Measurements from ENCODE around the gene EVI5. TPM values are rescaled to one million over a fixed set of nuclear protein-coding genes. Genes with fewer than 3 reads are reported as not detected.

The EVI5 gene
- total RNA-seq, 1 experiment from 2014 or later, result 11.4 TPM

GRCh38 chr1:92583821-92584760 is 200.8 kb downstream of the EVI5 start:
- CTCF ChIA-PET, result no interaction called here
- Mint-ChIP-seq H3K27me3 (ENCODE audit: low read depth) (no peaks in the 10 kb centered on the region), H3K9me3 (peaks cover 10% of the 10 kb centered on the region), H3K4me1 (no peaks in the 10 kb centered on the region), H3K36me3 (peaks cover 11% of the 10 kb centered on the region), H3K27ac (no peak overlapping the region), H3K4me3 (no peak overlapping the region)
- POLR2A ChIA-PET, result no interaction called here
- DNase-seq (ENCODE audit: low spot score) (no peak), ATAC-seq (no peak)
- TF ChIP-seq ZNF423 (CRISPR knock-in tag; IDR thresholded peaks at IDR 0.05) (no peak), FOXK1 (CRISPR knock-in tag; IDR thresholded peaks at IDR 0.05) (no peak)

GRCh38 chr1:92577261-92577895 is 207.5 kb downstream of the EVI5 start:
- Mint-ChIP-seq H3K36me3 (no peaks in the 10 kb centered on the region), H3K27ac (no peak overlapping the region), H3K4me3 (no peak overlapping the region), H3K27me3 (ENCODE audit: low read depth) (no peaks in the 10 kb centered on the region), H3K9me3 (no peaks in the 10 kb centered on the region), H3K4me1 (no peaks in the 10 kb centered on the region)
- CTCF ChIA-PET, result no interaction called here
- DNase-seq (ENCODE audit: low spot score) (no peak), ATAC-seq (no peak)
- TF ChIP-seq ATF3 (CRISPR knock-in tag; conservative IDR thresholded peaks at IDR 0.05) (no peak), IRF1 (CRISPR knock-in tag; IDR thresholded peaks at IDR 0.05) (no peak), ZNF423 (CRISPR knock-in tag; IDR thresholded peaks at IDR 0.05) (no peak), FOXK1 (CRISPR knock-in tag; IDR thresholded peaks at IDR 0.05) (no peak), ETV6 (CRISPR knock-in tag; IDR thresholded peaks at IDR 0.05) (no peak), GRHL2 (CRISPR knock-in tag; IDR thresholded peaks at IDR 0.05; ENCODE audit: insufficient replicate concordance, severe bottlenecking) (no peak), NR3C1 (CRISPR knock-in tag; conservative IDR thresholded peaks at IDR 0.05; ENCODE audit: low read depth) (no peak), NFATC4 (CRISPR knock-in tag; IDR thresholded peaks at IDR 0.05) (no peak), ZBTB21 (CRISPR knock-in tag; IDR thresholded peaks at IDR 0.05; ENCODE audit: borderline replicate concordance) (no peak), ATF6 (CRISPR knock-in tag; IDR thresholded peaks at IDR 0.05) (no peak), TEAD1 (CRISPR knock-in tag; IDR thresholded peaks at IDR 0.05) (no peak), NR1H2 (CRISPR knock-in tag; IDR thresholded peaks at IDR 0.05) (no peak), ATF2 (CRISPR knock-in tag; IDR thresholded peaks at IDR 0.05; ENCODE audit: borderline replicate concordance, low read depth) (no peak)
- POLR2A ChIA-PET, result no interaction called here

- Mint-ChIP-seq H3K4me1 (no peaks in the 10 kb centered on the region), H3K27ac (no peak overlapping the region), H3K36me3 (no peaks in the 10 kb centered on the region), H3K4me3 (no peak overlapping the region), H3K27me3 (ENCODE audit: low read depth) (no peaks in the 10 kb centered on the region), H3K9me3 (no peaks in the 10 kb centered on the region)
- ATAC-seq (no peak), DNase-seq (ENCODE audit: low spot score) (no peak)
- TF ChIP-seq PRDM15 (CRISPR knock-in tag; IDR thresholded peaks at IDR 0.05), result no peak
- CTCF ChIA-PET, result no interaction called here
- POLR2A ChIA-PET, result no interaction called here
Observed at GRCh38 chr1:92575123-92575522, 209.8 kb downstream of the EVI5 start.
